ENCODE data around the gene SPOCK1. TPM values are rescaled to one million over a fixed set of nuclear protein-coding genes. Genes with fewer than 3 reads are reported as not detected.

The SPOCK1 gene
- total RNA-seq, 1 experiment from 2014 or later, result 0.27 TPM

- Histone ChIP-seq H3K9me3 (ENCODE audit: control insufficient read depth in 1 of 2, insufficient read depth in 1 of 2, low read depth in 1 of 2, low read length in 2 of 2) (no peaks in the 10 kb centered on the region), H3K4me1 (ENCODE audit: control insufficient read depth in 1 of 2, insufficient read depth in 2 of 2, low read length in 2 of 2) (no peaks in the 10 kb centered on the region), H3K27me3 (ENCODE audit: insufficient read depth, low read length) (peaks cover 56% of the 10 kb centered on the region), H4K20me1 (ENCODE audit: insufficient read depth) (no peaks in the 10 kb centered on the region), H3K9ac (ENCODE audit: low read length) (no peak overlapping the region), H3K4me2 (ENCODE audit: low read length) (no peak overlapping the region), H3K4me3 (replicated peaks in 1 of 2; ENCODE audit: low read depth in 1 of 2, low read length in 2 of 2) (no peak overlapping the region), H3K9me2 (ENCODE audit: insufficient read depth) (no peaks in the 10 kb centered on the region), H2AFZ (ENCODE audit: low read depth, low read length, poor library complexity, severe bottlenecking) (no peak overlapping the region), H3K79me2 (ENCODE audit: insufficient read depth, low read length) (no peaks in the 10 kb centered on the region), H3K27ac (ENCODE audit: low read depth, low read length) (no peak overlapping the region), H3K36me3 (ENCODE audit: control insufficient read depth in 1 of 2, insufficient read depth in 2 of 2, low read length in 2 of 2) (no peaks in the 10 kb centered on the region)
- ChIA-PET POLR2A (no interaction called here), CTCF (no interaction called here), RAD21 (ENCODE audit: low non-redundant PET in 1 of 2, low total read pairs in 2 of 2, uncharacterized antibody in 2 of 2, unreplicated experiment in 2 of 2) (interaction anchor here (0.6 to 0.7 kb wide), 2 partner anchors 71 to 153 kb away, joined by 3 to 4 read pairs; no protein-coding TSS in a partner anchor)
- TF ChIP-seq SIN3A (IDR thresholded peaks at IDR 0.05; ENCODE audit: low read depth), result no peak
- TF ChIP-seq ATF3 (IDR thresholded peaks at IDR 0.05), result no peak
- no peak for TF ChIP-seq SRF (IDR thresholded peaks at IDR 0.05; ENCODE audit: low read depth)
- TF ChIP-seq JUND (IDR thresholded peaks at IDR 0.05), result no peak
- TF ChIP-seq, protein P1, sequence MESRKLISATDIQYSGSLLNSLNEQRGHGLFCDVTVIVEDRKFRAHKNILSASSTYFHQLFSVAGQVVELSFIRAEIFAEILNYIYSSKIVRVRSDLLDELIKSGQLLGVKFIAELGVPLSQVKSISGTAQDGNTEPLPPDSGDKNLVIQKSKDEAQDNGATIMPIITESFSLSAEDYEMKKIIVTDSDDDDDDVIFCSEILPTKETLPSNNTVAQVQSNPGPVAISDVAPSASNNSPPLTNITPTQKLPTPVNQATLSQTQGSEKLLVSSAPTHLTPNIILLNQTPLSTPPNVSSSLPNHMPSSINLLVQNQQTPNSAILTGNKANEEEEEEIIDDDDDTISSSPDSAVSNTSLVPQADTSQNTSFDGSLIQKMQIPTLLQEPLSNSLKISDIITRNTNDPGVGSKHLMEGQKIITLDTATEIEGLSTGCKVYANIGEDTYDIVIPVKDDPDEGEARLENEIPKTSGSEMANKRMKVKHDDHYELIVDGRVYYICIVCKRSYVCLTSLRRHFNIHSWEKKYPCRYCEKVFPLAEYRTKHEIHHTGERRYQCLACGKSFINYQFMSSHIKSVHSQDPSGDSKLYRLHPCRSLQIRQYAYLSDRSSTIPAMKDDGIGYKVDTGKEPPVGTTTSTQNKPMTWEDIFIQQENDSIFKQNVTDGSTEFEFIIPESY (IDR thresholded peaks at IDR 0.05; ENCODE audit: extremely low read depth, insufficient replicate concordance, low read length), result no peak
- TF ChIP-seq CTCF (IDR thresholded peaks at IDR 0.05 in 2 of 3, conservative IDR thresholded peaks at IDR 0.05 in 1 of 3; ENCODE audit: borderline replicate concordance in 1 of 3, insufficient read depth in 1 of 3, low read depth in 2 of 3, low read length in 2 of 3), result no peak
- no peak for TF ChIP-seq EZH2 (IDR thresholded peaks at IDR 0.05)
- no peak for TF ChIP-seq CBX3 (IDR thresholded peaks at IDR 0.05; ENCODE audit: low read depth)
- no peak for TF ChIP-seq FOSL1 (IDR thresholded peaks at IDR 0.05; ENCODE audit: low read depth)
- TF ChIP-seq ZNF274 (IDR thresholded peaks at IDR 0.05; ENCODE audit: low read depth, low read length), result no peak
- TF ChIP-seq YY1 (IDR thresholded peaks at IDR 0.05; ENCODE audit: extremely low read depth, insufficient replicate concordance, low read depth, low read length), result no peak
- TF ChIP-seq SP1 (IDR thresholded peaks at IDR 0.05; ENCODE audit: low read depth), result no peak
- no peak for TF ChIP-seq MAX (IDR thresholded peaks at IDR 0.05)
- TF ChIP-seq POLR2AphosphoS5 (IDR thresholded peaks at IDR 0.05; ENCODE audit: low read depth, low read length), result no peak
- TF ChIP-seq ELF1 (IDR thresholded peaks at IDR 0.05; ENCODE audit: borderline replicate concordance, low read depth), result no peak
- no peak for TF ChIP-seq EGR1 (IDR thresholded peaks at IDR 0.05; ENCODE audit: low read depth)
- ATAC-seq (no peak), DNase-seq (ENCODE audit: low read depth, low spot score) (no peak)
- intact Hi-C loops (cut with micrococcal nuclease), result no loop called here
- no TSS peak for BruUV-seq (replicated peaks)
Measured at GRCh38 chr5:137070521-137070920, 428.6 kb downstream of the SPOCK1 start.

All from HCT116 (cell line).